H9 (cell line): ENCODE data around the gene MSL1. TPM values are rescaled to one million over a fixed set of nuclear protein-coding genes. Genes with fewer than 3 reads are reported as not detected.
A peak's percentile ranks its signal among the peaks of the same experiment; 100 is the strongest.

Experiments used
- DNase-seq: peaks from one replicate; pipeline ENCODE4 v3.0.0-alpha.2; 2017
- H2AFZ ChIP-seq: one replicate; pipeline ENCODE4 v1.6.1; 2013; ENCODE audit warnings: mild to moderate bottlenecking, low read length, control low read depth, moderate library complexity
- H2AK5ac ChIP-seq: 2 replicates; pipeline ENCODE4 v1.6.1; 2013; ENCODE audit warnings: low read length, control low read depth, mixed read lengths; ENCODE audit not compliant: insufficient read length
- H2BK120ac ChIP-seq: one replicate; pipeline ENCODE4 v1.6.1; 2013; ENCODE audit warnings: low read depth, mild to moderate bottlenecking, low read length, control low read depth, inconsistent platforms; ENCODE audit not compliant: poor library complexity, severe bottlenecking
- H2BK12ac ChIP-seq: 2 replicates; pipeline ENCODE4 v1.6.1; 2013; ENCODE audit warnings: low read length, control low read depth, mixed read lengths, low read depth; ENCODE audit not compliant: insufficient read length
- H2BK15ac ChIP-seq: 2 replicates; pipeline ENCODE4 v1.6.1; 2013; ENCODE audit warnings: low read depth, low read length, control low read depth
- H2BK20ac ChIP-seq: one replicate; pipeline ENCODE4 v1.6.1; 2013; ENCODE audit warnings: low read depth, mild to moderate bottlenecking, low read length, control low read depth, inconsistent platforms; ENCODE audit not compliant: poor library complexity, severe bottlenecking
- H2BK5ac ChIP-seq: 2 replicates; pipeline ENCODE4 v1.6.1; 2013; ENCODE audit warnings: low read length, control low read depth, mixed read lengths; ENCODE audit not compliant: insufficient read length
- H3K14ac ChIP-seq: 2 replicates; pipeline ENCODE4 v1.6.1; 2013; ENCODE audit warnings: low read length, control low read depth; ENCODE audit not compliant: insufficient read depth
- H3K18ac ChIP-seq: 2 replicates; pipeline ENCODE4 v1.6.1; 2013; ENCODE audit warnings: low read depth, mild to moderate bottlenecking, mixed read lengths, low read length, control low read depth; ENCODE audit not compliant: insufficient read length
- H3K23ac ChIP-seq: 2 replicates; pipeline ENCODE4 v1.6.1; 2013; ENCODE audit warnings: low read length, control low read depth, mixed read lengths, low read depth; ENCODE audit not compliant: insufficient read length
- H3K23me2 ChIP-seq: 2 replicates; pipeline ENCODE4 v1.6.1; 2013; ENCODE audit warnings: low read depth, mild to moderate bottlenecking, mixed read lengths, low read length, control low read depth; ENCODE audit not compliant: insufficient read length, poor library complexity, severe bottlenecking
- H3K27ac ChIP-seq: 2 replicates; pipeline ENCODE4 v1.5.1; 2013; ENCODE audit warnings: low read length, control low read depth, mixed read lengths, low read depth; ENCODE audit not compliant: insufficient read length
- H3K27me3 ChIP-seq: 2 replicates; pipeline ENCODE4 v1.6.1; 2013; ENCODE audit warnings: low read length, control low read depth, inconsistent platforms; ENCODE audit not compliant: insufficient read depth
- H3K4ac ChIP-seq: 2 replicates; pipeline ENCODE4 v1.6.1; 2013; ENCODE audit warnings: low read depth, mild to moderate bottlenecking, control low read depth, inconsistent platforms, low read length, moderate library complexity
- H3K4me1 ChIP-seq: 2 replicates; pipeline ENCODE4 v1.6.1; 2013; ENCODE audit warnings: low read length, control low read depth, inconsistent platforms; ENCODE audit not compliant: insufficient read depth
- H3K4me2 ChIP-seq: 2 replicates; pipeline ENCODE4 v1.6.1; 2013; ENCODE audit warnings: low read length, control low read depth, mixed read lengths; ENCODE audit not compliant: insufficient read length, insufficient read depth
- H3K56ac ChIP-seq: 2 replicates; pipeline ENCODE4 v1.6.1; 2013; ENCODE audit warnings: low read depth, mild to moderate bottlenecking, mixed read lengths, low read length, control low read depth; ENCODE audit not compliant: insufficient read length
- H3K79me1 ChIP-seq: 2 replicates; pipeline ENCODE4 v1.6.1; 2013; ENCODE audit warnings: low read depth, mild to moderate bottlenecking, moderate library complexity, low read length, control low read depth, inconsistent platforms; ENCODE audit not compliant: insufficient read depth, poor library complexity, severe bottlenecking
- H3K79me2 ChIP-seq: 2 replicates; pipeline ENCODE4 v1.6.1; 2013; ENCODE audit warnings: low read length, control low read depth, inconsistent platforms; ENCODE audit not compliant: insufficient read depth
- H3K9ac ChIP-seq: 2 replicates; pipeline ENCODE4 v1.6.1; 2013; ENCODE audit warnings: low read length, control low read depth, mixed read lengths; ENCODE audit not compliant: insufficient read length; ENCODE audit errors: extremely low read depth
- H3K9me3 ChIP-seq: one replicate; pipeline ENCODE4 v1.6.1; 2013; ENCODE audit warnings: low read depth, low read length, inconsistent platforms; ENCODE audit not compliant: control insufficient read depth
- H3T11ph ChIP-seq: one replicate; pipeline ENCODE4 v1.6.1; 2013; ENCODE audit warnings: mild to moderate bottlenecking, low read length, control low read depth, inconsistent platforms
- H4K20me1 ChIP-seq: one replicate; pipeline ENCODE4 v1.6.1; 2013; ENCODE audit not compliant: control insufficient read depth, insufficient read length, insufficient read depth
- H4K5ac ChIP-seq: 2 replicates; pipeline ENCODE4 v1.6.1; 2013; ENCODE audit warnings: low read depth, mild to moderate bottlenecking, mixed read lengths, low read length, control low read depth; ENCODE audit not compliant: insufficient read length
- H4K8ac ChIP-seq: replicated peaks from 2 replicates; pipeline ENCODE4 v1.6.1; 2013; ENCODE audit warnings: low read length, control low read depth, mixed read lengths, low read depth; ENCODE audit not compliant: insufficient read length
- H4K91ac ChIP-seq: 2 replicates; pipeline ENCODE4 v1.6.1; 2013; ENCODE audit warnings: low read depth, mild to moderate bottlenecking, moderate library complexity, mixed read lengths, low read length, control low read depth; ENCODE audit not compliant: insufficient read length
- H3K27ac Mint-ChIP-seq, 3 experiments: 2 replicates in 2 of 3; 3 replicates in 1 of 3; pipeline ENCODE4 v1.8.0; 2020 to 2021; ENCODE audit warnings: mixed read lengths in 3 of 3, mild to moderate bottlenecking in 1 of 3, moderate library complexity in 1 of 3
- H3K27me3 Mint-ChIP-seq: 2 replicates; pipeline ENCODE4 v1.8.0; 2021; ENCODE audit warnings: low read depth, mild to moderate bottlenecking, moderate library complexity, mixed read lengths
- H3K36me3 Mint-ChIP-seq, 3 experiments: 2 replicates in 2 of 3; 3 replicates in 1 of 3; pipeline ENCODE4 v1.8.0; 2020 to 2021; ENCODE audit warnings: low read depth in 3 of 3, mixed read lengths in 3 of 3; ENCODE audit not compliant: insufficient read depth in 1 of 3
- H3K4me1 Mint-ChIP-seq, 2 experiments: 2 replicates each; pipeline ENCODE4 v1.8.0; 2020; ENCODE audit warnings: mixed read lengths in 2 of 2
- H3K4me3 Mint-ChIP-seq, 2 experiments: 2 replicates in 1 of 2; 3 replicates in 1 of 2; pipeline ENCODE4 v1.8.0; 2020 to 2021; ENCODE audit warnings: mild to moderate bottlenecking in 2 of 2, mixed read lengths in 2 of 2, moderate library complexity in 1 of 2
- H3K9me3 Mint-ChIP-seq, 2 experiments: 2 replicates in 1 of 2; 3 replicates in 1 of 2; pipeline ENCODE4 v1.8.0; 2020; ENCODE audit warnings: mild to moderate bottlenecking in 2 of 2, mixed read lengths in 2 of 2, moderate library complexity in 1 of 2
- CTCF ChIP-seq: fragments of 200-600 bp; sonication (generic); conservative IDR thresholded peaks from 3 replicates; pipeline ENCODE4 v1.8.0; 2021; ENCODE audit warnings: antibody characterized with exemption, mild to moderate bottlenecking
- WGBS: extraction: QIAGEN DNeasy Blood & Tissue Kit; methylation state at CpG from one replicate; pipeline ENCODE4 v1.1.7; 2013; ENCODE audit warnings: missing lambda C conversion rate, low lambda C conversion rate, mixed read lengths; ENCODE audit not compliant: insufficient read length; ENCODE audit errors: extremely low coverage; 5-methylcytosine and 5-hydroxymethylcytosine counted together
- total RNA-seq: library from RNA; stranded (reverse); gene quantifications from 2 replicates; pipeline ENCODE4 v1.2.1, GENCODE V29; 2021

MSL1 gene
- total RNA-seq, 1 experiment from 2014 or later = 105 TPM

- H4K20me1 ChIP-seq = no peaks in the 10 kb centered on the region
- no peaks in the 10 kb centered on the region for H3K9me3 ChIP-seq
- H2AFZ ChIP-seq = no peak overlapping the region
- no peak overlapping the region for H3K18ac ChIP-seq
- no peak for DNase-seq
- H4K8ac ChIP-seq = no peak overlapping the region
- H2BK20ac ChIP-seq = no peak overlapping the region
- Mint-ChIP-seq H3K9me3 (no peaks in the 10 kb centered on the region), H3K4me1 (peaks cover 0 to 7% of the 10 kb centered on the region in 2 experiments; a peak in 2 of 4 replicates), H3K27me3 (no peaks in the 10 kb centered on the region), H3K27ac (peak overlapping the region in 1 of 3 experiments; percentile 43; a peak in 1 of 7 replicates), H3K4me3 (no peak overlapping the region), H3K36me3 (peaks cover 69 to 96% (median 92%) of the 10 kb centered on the region in 3 experiments)
- H3K79me1 ChIP-seq = peaks cover 6% of the 10 kb centered on the region
- peaks cover 2% of the 10 kb centered on the region; the same call in 1 of the 2 replicates for H3K79me2 ChIP-seq
- no peaks in the 10 kb centered on the region for H3K23me2 ChIP-seq
- H3K4me1 ChIP-seq = no peaks in the 10 kb centered on the region
- H3K14ac ChIP-seq = no peak overlapping the region
- H3K56ac ChIP-seq = no peak overlapping the region
- no peak overlapping the region for H4K5ac ChIP-seq
- H2AK5ac ChIP-seq = no peak overlapping the region
- no peak overlapping the region for H4K91ac ChIP-seq
- no peak overlapping the region for H3K27ac ChIP-seq
- H2BK12ac ChIP-seq = no peak overlapping the region
- H3K4ac ChIP-seq = no peak overlapping the region
- H3K23ac ChIP-seq = no peak overlapping the region
- no peak overlapping the region for H2BK15ac ChIP-seq
- no peak overlapping the region for H3K4me2 ChIP-seq
- no peak overlapping the region for H3K9ac ChIP-seq
- H3K27me3 ChIP-seq = no peaks in the 10 kb centered on the region
- no CpG with 5 or more reads among the region's 7 CpGs for WGBS
- H2BK5ac ChIP-seq = no peak overlapping the region
- TF ChIP-seq CTCF = no peak
- no peak overlapping the region for H3T11ph ChIP-seq
- H2BK120ac ChIP-seq = no peak overlapping the region
Observed at GRCh38 chr17:40130352-40131042, 8.7 kb downstream of the MSL1 start.
